Measurements from ENCODE around the gene RBM22. TPM values are rescaled to one million over a fixed set of nuclear protein-coding genes. Genes with fewer than 3 reads are reported as not detected.

The RBM22 gene
- total RNA-seq, 1 donor from 2014 or later = 43.6 TPM

DNA sequence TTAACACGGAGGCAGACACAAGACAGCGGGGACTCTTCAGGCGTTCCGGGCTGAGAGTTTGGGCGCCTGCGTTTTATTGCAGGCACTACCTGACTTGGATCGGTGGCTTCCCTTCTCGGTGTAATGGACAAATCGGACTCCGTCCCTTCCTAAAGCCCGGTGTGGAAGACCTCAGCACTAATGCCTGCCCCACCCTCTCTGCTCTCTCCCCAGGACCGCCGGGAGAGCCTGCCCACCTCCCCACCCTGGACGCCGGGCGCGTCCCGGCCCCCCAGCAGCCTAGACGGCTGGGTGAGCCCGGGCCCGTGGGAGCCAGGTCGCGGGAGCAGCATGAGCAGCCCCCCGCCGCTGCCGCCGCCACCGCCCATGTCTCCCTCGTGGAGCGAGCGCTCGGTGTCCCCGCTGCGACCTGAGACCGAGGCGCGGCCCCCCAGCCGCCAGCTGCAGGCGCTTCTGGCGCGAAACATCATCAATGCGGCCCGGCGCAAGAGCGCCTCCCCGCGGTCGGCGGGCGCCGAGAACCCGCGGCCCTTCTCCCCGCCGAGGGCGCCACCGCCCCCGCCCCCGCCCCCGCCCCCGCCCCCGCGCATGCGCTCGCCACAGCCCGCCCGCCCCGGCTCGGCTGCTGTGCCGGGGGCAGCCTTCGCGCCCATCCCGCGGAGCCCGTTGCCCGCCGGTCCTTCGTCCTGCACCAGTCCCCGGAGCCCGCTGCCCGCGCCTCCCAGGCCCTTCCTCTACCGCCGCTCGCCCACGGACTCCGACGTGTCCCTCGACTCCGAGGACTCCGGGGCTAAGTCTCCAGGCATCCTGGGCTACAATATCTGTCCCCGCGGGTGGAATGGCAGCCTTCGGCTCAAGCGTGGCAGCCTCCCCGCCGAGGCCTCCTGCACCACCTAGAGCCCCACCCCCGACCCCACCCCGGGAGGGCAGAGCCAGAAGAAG, 44.4 kb downstream of the RBM22 start:
- H3K36me3 Mint-ChIP-seq (ENCODE audit: unreplicated experiment) = peaks cover 2% of the 10 kb centered on the region
- H3K9me3 Mint-ChIP-seq (ENCODE audit: unreplicated experiment) = no peaks in the 10 kb centered on the region
- TF ChIP-seq, protein P1, sequence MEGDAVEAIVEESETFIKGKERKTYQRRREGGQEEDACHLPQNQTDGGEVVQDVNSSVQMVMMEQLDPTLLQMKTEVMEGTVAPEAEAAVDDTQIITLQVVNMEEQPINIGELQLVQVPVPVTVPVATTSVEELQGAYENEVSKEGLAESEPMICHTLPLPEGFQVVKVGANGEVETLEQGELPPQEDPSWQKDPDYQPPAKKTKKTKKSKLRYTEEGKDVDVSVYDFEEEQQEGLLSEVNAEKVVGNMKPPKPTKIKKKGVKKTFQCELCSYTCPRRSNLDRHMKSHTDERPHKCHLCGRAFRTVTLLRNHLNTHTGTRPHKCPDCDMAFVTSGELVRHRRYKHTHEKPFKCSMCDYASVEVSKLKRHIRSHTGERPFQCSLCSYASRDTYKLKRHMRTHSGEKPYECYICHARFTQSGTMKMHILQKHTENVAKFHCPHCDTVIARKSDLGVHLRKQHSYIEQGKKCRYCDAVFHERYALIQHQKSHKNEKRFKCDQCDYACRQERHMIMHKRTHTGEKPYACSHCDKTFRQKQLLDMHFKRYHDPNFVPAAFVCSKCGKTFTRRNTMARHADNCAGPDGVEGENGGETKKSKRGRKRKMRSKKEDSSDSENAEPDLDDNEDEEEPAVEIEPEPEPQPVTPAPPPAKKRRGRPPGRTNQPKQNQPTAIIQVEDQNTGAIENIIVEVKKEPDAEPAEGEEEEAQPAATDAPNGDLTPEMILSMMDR (IDR thresholded peaks at IDR 0.05) = peak; percentile 83
- peak overlapping the region; percentile 65 for H3K4me3 Mint-ChIP-seq (ENCODE audit: unreplicated experiment)
- H3K4me1 Mint-ChIP-seq (ENCODE audit: unreplicated experiment) = peaks cover 29% of the 10 kb centered on the region
- H3K27me3 Mint-ChIP-seq (ENCODE audit: unreplicated experiment) = peaks cover 3% of the 10 kb centered on the region
- DNase-seq (ENCODE audit: extremely low spot score, unreplicated experiment) = peak; percentile 93
- no peak overlapping the region for H3K27ac Mint-ChIP-seq (ENCODE audit: unreplicated experiment)

GRCh38 chr5:150655221-150655620, 45.6 kb downstream of the RBM22 start:
- Mint-ChIP-seq H3K4me3 (ENCODE audit: unreplicated experiment) (no peak overlapping the region), H3K4me1 (ENCODE audit: unreplicated experiment) (peaks cover 21% of the 10 kb centered on the region), H3K27ac (ENCODE audit: unreplicated experiment) (peak overlapping the region; percentile 31), H3K27me3 (ENCODE audit: unreplicated experiment) (no peaks in the 10 kb centered on the region), H3K36me3 (ENCODE audit: unreplicated experiment) (peaks cover 7% of the 10 kb centered on the region), H3K9me3 (ENCODE audit: unreplicated experiment) (no peaks in the 10 kb centered on the region)
- no peak for DNase-seq (ENCODE audit: extremely low spot score, unreplicated experiment)
- TF ChIP-seq, protein P1 (IDR thresholded peaks at IDR 0.05) = no peak

DNA sequence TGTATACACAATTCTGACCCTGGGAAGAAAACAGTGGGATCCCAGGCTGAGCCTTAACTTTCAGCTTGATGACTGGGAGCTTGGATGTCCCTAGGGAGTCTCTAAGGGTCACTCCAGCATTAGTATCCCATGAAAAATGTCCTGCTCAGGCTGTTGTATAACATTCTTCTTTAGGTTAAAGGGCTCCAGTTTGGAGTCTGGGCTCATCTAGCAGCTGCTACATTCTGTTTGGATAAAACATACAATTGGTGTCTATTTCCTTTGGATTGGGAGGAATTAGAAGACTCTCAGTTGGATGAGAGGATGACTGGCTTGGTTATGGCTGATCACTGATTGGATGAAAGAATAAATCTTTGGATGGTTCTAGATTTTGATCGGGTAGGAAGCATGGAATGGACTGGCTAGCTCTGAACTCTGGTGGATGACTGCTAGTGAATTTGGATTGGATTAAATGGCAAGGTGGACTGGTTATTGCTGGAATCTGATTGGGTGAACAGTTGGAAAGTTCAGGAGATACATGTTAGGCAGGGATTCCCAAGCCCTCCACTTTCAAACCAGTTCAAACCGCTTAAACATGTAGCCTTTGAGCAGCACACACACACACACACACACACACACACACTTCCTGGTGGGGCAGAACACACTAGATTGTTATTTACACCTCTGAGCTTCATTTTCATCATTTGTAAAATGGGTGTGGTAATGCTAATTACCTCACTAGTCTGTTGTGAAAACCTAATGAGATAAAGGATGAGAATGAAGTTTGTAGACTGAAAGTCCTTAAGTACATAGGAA, 46.9 kb downstream of the RBM22 start:
- Mint-ChIP-seq H3K27me3 (ENCODE audit: unreplicated experiment) (no peaks in the 10 kb centered on the region), H3K27ac (ENCODE audit: unreplicated experiment) (peak overlapping the region; percentile 24), H3K4me1 (ENCODE audit: unreplicated experiment) (peaks cover 19% of the 10 kb centered on the region), H3K36me3 (ENCODE audit: unreplicated experiment) (peaks cover 13% of the 10 kb centered on the region), H3K4me3 (ENCODE audit: unreplicated experiment) (no peak overlapping the region), H3K9me3 (ENCODE audit: unreplicated experiment) (no peaks in the 10 kb centered on the region)
- DNase-seq (ENCODE audit: extremely low spot score, unreplicated experiment) = no peak
- TF ChIP-seq, protein P1 (IDR thresholded peaks at IDR 0.05) = no peak

DNA sequence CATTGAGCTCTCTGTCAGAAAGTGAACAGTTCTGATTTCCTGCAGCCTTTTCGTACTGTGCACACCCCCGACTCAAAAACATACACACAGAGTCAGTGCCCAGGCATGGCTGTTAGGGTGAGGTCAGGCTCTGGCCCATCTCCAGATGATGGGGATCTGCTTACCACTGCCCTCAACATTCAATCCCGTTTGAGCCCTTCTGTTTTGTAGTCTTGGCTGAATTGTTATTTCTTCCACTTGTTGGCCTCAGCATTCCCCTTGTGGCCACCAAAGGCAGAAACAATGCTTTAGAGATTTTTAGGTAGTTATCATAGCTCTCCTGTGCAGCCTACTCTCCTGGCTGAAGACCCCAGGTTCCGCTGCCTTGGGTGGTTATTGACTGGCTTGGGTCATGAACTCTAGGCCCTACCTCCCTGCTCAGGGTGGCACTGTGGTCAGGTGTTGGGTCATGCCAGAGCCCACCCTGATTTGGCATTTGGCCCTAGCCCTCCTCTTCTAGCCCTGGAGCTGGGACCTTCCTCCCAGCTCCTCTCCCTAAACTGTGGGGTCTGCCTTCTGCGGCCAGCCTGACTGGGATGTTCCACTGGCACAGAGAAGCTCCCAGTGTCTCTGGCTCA, 47.6 kb downstream of the RBM22 start:
- Mint-ChIP-seq H3K9me3 (ENCODE audit: unreplicated experiment) (no peaks in the 10 kb centered on the region), H3K27ac (ENCODE audit: unreplicated experiment) (peak overlapping the region; percentile 27)
- DNase-seq (ENCODE audit: extremely low spot score, unreplicated experiment) = no peak

More for the DNA sequence above, 47.6 kb downstream of the RBM22 start:
- TF ChIP-seq, protein P1 (IDR thresholded peaks at IDR 0.05) = peak; percentile 37
- Mint-ChIP-seq H3K36me3 (ENCODE audit: unreplicated experiment) (peaks cover 20% of the 10 kb centered on the region), H3K27me3 (ENCODE audit: unreplicated experiment) (no peaks in the 10 kb centered on the region), H3K4me1 (ENCODE audit: unreplicated experiment) (peaks cover 19% of the 10 kb centered on the region), H3K4me3 (ENCODE audit: unreplicated experiment) (no peak overlapping the region)

Data from osteocyte (in vitro differentiated cells).